Pericardium fibroblast (primary cell): ENCODE results near the gene TRPM3. TPM values are rescaled to one million over a fixed set of nuclear protein-coding genes. Genes with fewer than 3 reads are reported as not detected.

Experiments used
- total RNA-seq: library from RNA; depleted of rRNA; stranded (reverse); fragments of >200 nt; gene quantifications from 2 replicates; pipeline ENCODE4 v1.2.3, GENCODE V29; 2015

Gene TRPM3
- total RNA-seq = 0.09 and 2.5 TPM in 2 replicates

GRCh38 chr9:71121275-71122021 lies at the start of gene TRPM3:
Gene TRPM3 (minus strand): TSS chr9:71121621. CDS start chr9:71121354, 267 bp downstream.

